ENCODE data around the gene C5orf46. TPM values are rescaled to one million over a fixed set of nuclear protein-coding genes. Genes with fewer than 3 reads are reported as not detected.

Gene C5orf46
- total and polyA plus RNA-seq, 9 of the 15 experiments (the other 6 are each of a cell fraction or from before 2014, with no cell fraction given) = not detected

DNA sequence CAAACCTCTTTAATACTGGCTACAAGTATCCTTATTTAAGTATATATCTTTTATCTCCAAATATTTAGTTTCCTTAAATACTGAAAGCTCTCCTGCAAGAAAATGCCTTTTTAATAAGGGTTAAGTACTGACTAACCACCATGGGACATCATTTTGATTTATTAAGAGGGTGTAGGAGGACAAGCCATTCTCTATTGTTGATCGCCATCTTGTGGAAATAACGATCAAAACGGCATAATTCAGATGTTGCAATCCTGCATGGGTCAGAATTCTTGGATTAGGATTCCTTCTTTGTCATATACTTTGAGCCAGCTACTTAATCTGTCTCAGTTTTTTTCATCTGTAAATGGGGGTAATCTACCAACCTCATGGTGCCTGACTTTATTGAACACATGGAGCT is 28.7 kb upstream of the C5orf46 start:
- H3K4me3 ChIP-seq = no peak overlapping the region
- intact Hi-C loops (cut with micrococcal nuclease) = loop anchor here (10.0 kb wide), 1 partner anchor 310 kb away; no protein-coding TSS in a partner anchor
- FAIRE-seq (no peak), ATAC-seq (peak; percentile 50; the same call in 1 of the 3 replicates), DNase-seq (ENCODE audit: extremely low read depth in 1 of 4, low spot score in 3 of 4) (peak in 1 of 4 experiments; percentile 5)
- H3K79me2 ChIP-seq (ENCODE audit: control insufficient read depth, insufficient read depth, low read length) = no peaks in the 10 kb centered on the region
- CTCF ChIA-PET (ENCODE audit: low intra/inter-chr PET ratio) = interaction anchor here (0.6 to 1.0 kb wide), 2 partner anchors 76 to 78 kb away, joined by 3 read pairs; no protein-coding TSS in a partner anchor
- H3K36me3 ChIP-seq (ENCODE audit: control insufficient read depth, insufficient read depth, low read length) = no peaks in the 10 kb centered on the region
- in situ Hi-C loops (cut with MboI) = no loop called here
- 0% methylated on average over 3 of the region's 3 CpGs for WGBS (ENCODE audit: insufficient coverage, low coverage, missing lambda C conversion rate)
- no peaks in the 10 kb centered on the region for H3K9me1 ChIP-seq (ENCODE audit: control insufficient read depth, insufficient read depth, low read length)
- H3K9ac ChIP-seq (ENCODE audit: insufficient read depth in 1 of 2, low read depth in 2 of 2, low read length in 2 of 2) = no peak overlapping the region
- no peaks in the 10 kb centered on the region for H3K27me3 ChIP-seq (ENCODE audit: control insufficient read depth in 2 of 2, insufficient read depth in 2 of 2, low read length in 2 of 2)
- H3K9me3 ChIP-seq (replicated peaks; ENCODE audit: control insufficient read depth, insufficient read depth, low read depth, low read length) = no peaks in the 10 kb centered on the region
- H4K20me1 ChIP-seq (replicated peaks; ENCODE audit: control insufficient read depth, insufficient read depth, low read length) = no peaks in the 10 kb centered on the region
- BruUV-seq (replicated peaks) = no TSS peak
- POLR2A ChIA-PET = no interaction called here
- H3K27ac ChIP-seq (ENCODE audit: extremely low read depth, low read depth, low read length) = no peak overlapping the region
- no peaks in the 10 kb centered on the region for H3K4me1 ChIP-seq (replicated peaks in 1 of 2; ENCODE audit: control insufficient read depth in 2 of 2, insufficient read depth in 2 of 2, low read length in 2 of 2)
- H2AFZ ChIP-seq (ENCODE audit: low read depth, low read length) = no peak overlapping the region
- H3K4me2 ChIP-seq (ENCODE audit: insufficient read depth, low read length) = no peak overlapping the region
- TF ChIP-seq MEIS2 (IDR thresholded peaks at IDR 0.05; ENCODE audit: partially characterized antibody) = peak; percentile 70
- no peak for TF ChIP-seq SAP30 (IDR thresholded peaks at IDR 0.05; ENCODE audit: borderline replicate concordance, insufficient read depth, low read depth, low read length, poor library complexity, severe bottlenecking)
- TF ChIP-seq, protein P1, sequence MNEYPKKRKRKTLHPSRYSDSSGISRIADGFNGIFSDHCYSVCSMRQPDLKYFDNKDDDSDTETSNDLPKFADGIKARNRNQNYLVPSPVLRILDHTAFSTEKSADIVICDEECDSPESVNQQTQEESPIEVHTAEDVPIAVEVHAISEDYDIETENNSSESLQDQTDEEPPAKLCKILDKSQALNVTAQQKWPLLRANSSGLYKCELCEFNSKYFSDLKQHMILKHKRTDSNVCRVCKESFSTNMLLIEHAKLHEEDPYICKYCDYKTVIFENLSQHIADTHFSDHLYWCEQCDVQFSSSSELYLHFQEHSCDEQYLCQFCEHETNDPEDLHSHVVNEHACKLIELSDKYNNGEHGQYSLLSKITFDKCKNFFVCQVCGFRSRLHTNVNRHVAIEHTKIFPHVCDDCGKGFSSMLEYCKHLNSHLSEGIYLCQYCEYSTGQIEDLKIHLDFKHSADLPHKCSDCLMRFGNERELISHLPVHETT (CRISPR knock-in tag; conservative IDR thresholded peaks at IDR 0.05 in 1 of 2, IDR thresholded peaks at IDR 0.05 in 1 of 2) = no peak
- TF ChIP-seq ZNF583 (CRISPR knock-in tag; IDR thresholded peaks at IDR 0.05) = no peak
- no peak for TF ChIP-seq ZNF23 (CRISPR knock-in tag; IDR thresholded peaks at IDR 0.05)
- TF ChIP-seq SIX5 (IDR thresholded peaks at IDR 0.05; ENCODE audit: borderline replicate concordance in 1 of 2, insufficient read depth in 1 of 2, low read depth in 1 of 2, low read length in 2 of 2) = no peak
- TF ChIP-seq, protein P2, sequence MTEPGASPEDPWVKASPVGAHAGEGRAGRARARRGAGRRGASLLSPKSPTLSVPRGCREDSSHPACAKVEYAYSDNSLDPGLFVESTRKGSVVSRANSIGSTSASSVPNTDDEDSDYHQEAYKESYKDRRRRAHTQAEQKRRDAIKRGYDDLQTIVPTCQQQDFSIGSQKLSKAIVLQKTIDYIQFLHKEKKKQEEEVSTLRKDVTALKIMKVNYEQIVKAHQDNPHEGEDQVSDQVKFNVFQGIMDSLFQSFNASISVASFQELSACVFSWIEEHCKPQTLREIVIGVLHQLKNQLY (CRISPR knock-in tag; conservative IDR thresholded peaks at IDR 0.05) = no peak
